ENCODE data around the gene PHLPP1.

Gene PHLPP1

DNA sequence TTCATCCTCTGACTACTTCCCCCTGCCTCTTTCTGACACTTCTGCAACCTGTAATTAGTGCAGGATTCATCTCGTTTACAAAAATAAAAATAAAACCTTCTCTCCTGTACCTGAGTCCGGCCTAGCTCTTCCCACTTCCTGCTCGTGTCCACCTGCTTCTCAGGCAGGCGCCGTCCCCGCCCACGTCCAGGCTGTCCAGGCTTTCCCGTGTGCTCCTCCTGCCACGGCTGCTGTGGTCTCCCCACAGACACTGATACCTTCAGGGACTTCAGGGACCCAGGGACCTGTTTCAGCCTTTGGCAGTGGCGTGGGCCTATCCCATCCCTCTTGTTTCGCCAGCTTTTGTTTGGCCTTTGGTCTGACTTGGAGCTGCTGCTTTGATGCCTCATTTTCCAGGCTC, 272.5 kb downstream of the PHLPP1 start:
- no peak for DNase-seq

DNA sequence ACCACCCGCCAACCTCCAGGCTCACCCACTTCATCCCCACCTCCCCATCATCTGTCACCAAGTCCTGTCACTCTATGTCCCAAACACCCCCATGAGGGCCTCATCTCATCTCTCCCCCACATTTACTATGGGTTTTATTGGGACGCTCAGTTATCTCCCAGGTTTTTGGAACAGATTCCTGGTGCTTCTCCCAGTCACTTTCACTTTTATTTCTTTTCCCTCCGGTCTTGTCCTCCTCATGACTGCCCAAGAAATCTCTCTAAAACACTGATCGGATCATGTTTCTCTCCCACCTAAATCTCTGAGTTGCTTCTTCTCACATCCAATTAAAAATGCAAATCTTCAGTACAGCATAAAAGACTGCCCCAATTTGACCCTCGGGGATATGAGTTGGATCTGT, 273.1 kb downstream of the PHLPP1 start:
- DNase-seq = no peak

DNA sequence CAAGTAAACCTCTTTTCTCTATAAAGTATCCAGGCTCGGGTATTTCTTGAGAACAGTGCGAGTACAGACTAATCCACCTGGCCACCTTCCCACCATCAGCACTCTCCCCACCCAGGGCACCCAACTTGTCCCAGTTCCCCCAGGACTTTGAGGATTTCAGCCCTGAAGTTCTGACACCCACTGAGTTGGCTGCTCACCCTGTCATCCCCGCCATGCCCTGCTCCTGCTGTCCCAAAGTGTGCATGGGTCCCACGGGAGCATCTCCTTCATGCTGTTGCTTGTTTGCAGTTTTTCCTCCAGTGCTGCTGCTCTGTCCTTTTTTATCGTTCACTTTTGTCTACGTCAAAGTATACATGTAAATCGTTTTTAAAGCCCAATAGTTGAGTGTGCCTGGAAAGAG, 273.9 kb downstream of the PHLPP1 start:
- no peak for DNase-seq

GRCh38 chr18:62990653-62991052, 275.3 kb downstream of the PHLPP1 start:
- no peak for DNase-seq

GRCh38 chr18:62991389-62991788, 276.0 kb downstream of the PHLPP1 start:
- no peak for DNase-seq

DNA sequence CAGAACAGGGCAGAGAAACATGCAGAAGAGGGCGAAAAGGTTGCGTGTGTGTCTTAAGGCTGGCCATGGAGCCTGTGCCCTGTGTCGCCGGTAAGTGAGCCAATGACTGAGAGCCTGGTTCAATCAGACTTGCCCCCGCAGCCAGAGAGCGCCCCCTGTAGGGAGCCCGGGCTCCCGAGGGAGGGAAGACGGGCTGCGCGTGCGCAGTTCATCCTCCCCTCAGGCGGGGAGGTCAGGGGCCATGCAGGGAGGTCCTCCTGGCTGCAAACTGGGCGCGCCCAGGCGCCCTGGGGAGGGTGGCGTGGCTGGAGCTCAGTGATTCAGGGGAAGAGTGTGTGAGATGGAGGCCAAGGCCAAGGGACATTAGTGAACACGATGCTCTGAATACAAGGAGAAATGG, 276.6 kb downstream of the PHLPP1 start:
- DNase-seq = no peak

DNA sequence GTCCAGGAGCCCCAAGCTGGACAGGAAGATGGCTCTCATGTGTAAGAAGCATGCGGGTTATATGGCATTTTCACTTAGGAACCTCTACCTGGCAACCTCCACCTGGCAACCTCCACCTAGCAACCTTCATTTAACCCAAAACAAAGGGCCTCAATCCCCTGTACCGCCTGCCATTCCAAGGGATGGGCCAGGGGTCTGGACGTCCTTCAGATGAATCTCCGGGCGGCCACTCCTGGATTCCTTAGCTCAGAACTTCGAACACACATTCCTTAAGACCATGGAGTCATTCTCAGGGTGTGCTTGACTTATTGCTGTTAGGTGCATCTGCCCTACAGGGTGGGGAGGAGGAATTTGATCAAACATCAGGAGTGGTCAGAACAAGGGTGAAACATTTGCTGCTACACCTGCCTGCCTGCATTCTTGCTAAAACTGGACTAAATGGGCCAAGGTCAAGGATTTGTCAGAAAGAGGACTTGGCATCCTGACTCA, 277.6 kb downstream of the PHLPP1 start:
- no peak for DNase-seq

DNA sequence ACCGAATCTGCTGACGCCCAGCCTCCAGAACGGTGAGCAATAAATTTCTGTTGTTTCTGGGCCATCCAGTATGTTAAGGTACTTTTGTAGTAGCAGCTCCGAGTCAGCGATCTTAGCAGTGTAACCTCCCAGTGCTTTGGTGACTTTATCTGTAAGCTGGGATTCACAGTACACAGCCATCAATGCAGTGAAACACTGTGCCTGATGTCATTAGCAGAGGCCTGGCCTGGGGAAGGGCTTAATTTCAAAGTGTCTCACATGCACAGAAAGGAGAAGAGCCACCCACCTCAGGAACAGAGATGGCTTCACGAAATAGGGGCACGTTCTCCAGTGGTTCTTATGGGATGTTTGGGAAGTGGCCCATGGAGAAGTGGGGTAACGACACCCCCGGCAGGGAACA, 281.2 kb downstream of the PHLPP1 start:
- no peak for DNase-seq

DNA sequence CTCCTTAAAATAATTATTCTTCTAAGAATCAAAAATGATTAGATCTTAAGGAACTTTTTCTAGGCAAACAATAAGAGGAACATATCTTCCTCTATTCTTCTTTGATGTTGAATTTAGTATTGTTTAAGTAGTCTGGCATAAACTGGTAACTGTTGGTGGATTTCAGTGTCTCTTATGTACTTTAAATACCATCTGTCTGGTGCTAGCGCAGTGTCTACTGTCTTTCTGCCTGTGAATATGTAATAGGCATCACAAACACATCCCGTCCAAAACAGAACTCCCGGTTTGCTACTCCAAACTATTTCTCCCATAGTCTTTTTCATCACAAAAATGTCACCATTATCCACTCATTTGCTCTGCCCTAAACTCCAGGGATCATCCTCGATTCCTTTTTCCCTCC, 281.7 kb downstream of the PHLPP1 start:
- DNase-seq = no peak

DNA sequence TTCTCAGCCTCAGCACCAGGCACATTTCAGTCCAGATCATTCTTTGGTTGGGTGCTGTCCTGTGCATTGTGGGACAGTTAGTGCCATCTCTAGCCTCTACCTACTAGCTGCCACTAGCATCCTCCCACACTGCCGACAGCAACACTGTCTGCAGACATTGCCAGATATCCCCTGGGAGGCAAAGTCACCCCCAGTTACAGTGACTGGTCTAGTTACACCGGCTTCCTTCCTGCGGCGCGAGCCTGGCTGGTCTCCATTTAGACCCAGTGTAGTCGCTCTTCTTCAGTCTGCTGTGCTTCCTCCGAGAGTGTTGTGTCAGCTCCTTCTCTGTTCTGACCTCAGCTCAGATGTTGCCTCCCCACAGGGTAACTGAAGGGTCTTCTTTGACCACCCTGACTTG, 283.1 kb downstream of the PHLPP1 start:
- no peak for DNase-seq

GRCh38 chr18:62999392-62999791, 284.1 kb downstream of the PHLPP1 start:
- no peak for DNase-seq

GRCh38 chr18:62999921-63000320, 284.6 kb downstream of the PHLPP1 start:
- DNase-seq = no peak

DNA sequence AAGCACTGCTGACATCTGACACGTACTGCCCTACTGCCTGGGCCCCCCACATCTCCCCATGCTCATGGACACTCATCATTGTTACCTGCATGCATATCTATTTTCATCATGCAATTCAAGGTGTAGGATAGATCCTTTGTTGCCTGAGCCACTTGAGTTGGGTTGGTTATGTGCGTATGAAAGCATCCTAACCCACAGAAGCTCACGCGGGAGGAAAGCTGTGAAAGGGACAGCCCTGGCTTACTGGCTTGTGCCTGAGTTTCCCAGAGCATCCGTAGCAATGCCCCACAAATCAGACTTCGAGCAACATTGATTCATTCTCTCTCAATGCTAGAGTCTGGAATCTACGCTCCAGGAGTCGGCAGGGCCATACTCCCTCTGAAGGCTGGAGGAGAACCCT, 285.5 kb downstream of the PHLPP1 start:
- DNase-seq = no peak

GRCh38 chr18:63001861-63002260, 286.5 kb downstream of the PHLPP1 start:
- no peak for DNase-seq

GRCh38 chr18:63002305-63002704, 287.0 kb downstream of the PHLPP1 start:
- no peak for DNase-seq

DNA sequence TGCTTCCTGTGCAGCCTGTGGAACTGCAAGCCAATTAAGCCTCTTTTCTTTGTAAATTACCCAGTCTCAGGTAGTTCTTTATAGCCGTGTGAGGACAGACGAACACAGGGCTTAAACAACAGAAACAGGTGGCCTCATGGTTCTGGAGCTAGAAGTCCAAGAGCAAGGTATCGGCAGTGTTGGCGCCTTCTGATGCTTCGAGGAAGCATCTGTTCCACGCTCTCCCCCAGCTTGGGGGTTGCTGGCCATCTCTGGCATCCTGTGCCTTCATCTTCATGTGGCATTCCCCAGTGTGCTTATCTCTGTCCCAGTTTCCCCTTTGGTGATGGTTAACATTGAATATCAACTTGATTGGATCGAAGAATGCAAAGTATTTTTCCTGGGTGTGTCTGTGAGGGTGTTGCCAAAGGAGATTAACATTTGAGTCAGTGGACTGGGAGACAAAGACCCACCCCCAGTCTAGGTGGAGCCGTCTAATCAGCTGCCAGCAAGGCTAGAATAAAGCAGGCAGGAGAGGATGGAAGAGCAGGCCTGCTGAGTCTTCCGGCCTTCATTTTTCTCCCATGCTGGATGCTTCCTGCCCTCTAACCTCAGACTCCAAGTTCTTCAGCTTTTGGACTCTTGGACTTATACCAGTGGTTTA, 287.6 kb downstream of the PHLPP1 start:
- DNase-seq = no peak

DNA sequence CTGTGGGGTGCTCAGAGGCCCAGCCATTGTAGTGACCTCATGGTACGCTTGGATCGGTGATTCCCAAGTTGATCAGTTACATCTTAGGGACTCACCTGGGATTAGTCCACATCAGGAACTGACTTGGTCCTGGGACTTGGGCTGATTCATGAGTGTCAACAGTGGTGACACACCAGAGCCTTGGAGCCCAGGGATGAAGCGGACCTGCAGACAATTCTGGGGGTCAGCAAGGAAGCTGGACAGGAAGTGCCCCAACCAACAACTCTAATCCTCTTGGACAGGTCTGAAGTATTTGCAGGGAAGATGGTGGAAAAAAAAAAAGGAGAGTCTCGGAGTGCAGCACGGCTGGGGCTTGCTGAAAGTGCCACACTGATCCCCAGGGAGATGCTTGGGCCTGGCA, 288.6 kb downstream of the PHLPP1 start:
- no peak for DNase-seq

DNA sequence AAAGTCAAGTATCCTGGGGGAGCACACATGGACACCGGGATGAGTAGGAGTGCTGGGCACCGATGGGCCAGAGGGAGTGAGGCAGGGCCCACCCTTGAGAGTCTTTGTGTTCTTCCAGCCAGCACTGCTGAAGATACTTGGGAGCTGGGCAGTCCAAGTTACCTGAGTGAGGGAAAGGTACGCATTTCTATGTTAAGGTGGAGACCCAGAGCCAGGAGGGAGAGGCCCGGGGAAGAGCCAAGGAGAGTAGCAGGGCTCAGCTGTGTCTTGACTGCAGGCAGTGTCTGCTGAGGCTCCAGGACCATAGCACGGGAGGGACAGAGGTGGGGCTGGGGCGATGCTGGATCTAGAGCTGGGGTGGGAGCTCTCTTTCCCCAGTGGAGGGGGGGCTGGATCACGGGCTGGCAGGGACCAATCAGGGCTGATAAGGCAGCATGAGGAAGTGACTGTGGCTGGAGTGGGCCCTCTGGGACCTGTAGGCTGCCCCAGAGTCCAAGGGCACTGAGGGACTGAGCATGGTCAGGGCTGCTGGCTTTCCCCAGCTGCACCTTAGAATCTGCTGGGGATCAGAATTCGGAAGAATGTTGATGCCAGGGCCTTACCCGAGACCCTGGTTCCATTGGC, 289.2 kb downstream of the PHLPP1 start:
- no peak for DNase-seq

GRCh38 chr18:63005306-63005705, 290.0 kb downstream of the PHLPP1 start:
- DNase-seq = no peak

GRCh38 chr18:63007231-63007630, 291.9 kb downstream of the PHLPP1 start:
- DNase-seq = no peak

- DNase-seq = peak; percentile 56
Observed at GRCh38 chr18:63016270-63016669, 300.9 kb downstream of the PHLPP1 start.

DNA sequence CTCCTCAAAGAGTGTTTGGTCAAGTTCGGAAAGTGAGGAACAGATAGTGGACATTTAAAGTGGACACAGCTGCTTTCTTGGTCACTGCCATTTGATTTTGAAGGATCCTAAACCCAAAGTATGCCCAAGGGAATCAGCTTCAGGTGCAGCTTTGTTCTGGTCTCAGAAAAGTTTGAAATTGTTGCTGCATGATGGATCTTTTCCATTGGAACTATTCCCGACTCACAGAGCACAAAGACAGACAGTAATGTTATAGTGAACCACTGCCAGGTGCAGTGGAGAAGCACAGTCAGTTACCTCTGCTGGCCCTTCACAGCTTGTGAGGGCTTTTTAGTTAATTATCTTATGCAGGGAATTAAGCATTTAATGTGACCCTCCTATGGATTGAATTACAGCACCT, 301.7 kb downstream of the PHLPP1 start:
- no peak for DNase-seq

GRCh38 chr18:63017977-63018376, 302.6 kb downstream of the PHLPP1 start:
- DNase-seq = no peak

DNA sequence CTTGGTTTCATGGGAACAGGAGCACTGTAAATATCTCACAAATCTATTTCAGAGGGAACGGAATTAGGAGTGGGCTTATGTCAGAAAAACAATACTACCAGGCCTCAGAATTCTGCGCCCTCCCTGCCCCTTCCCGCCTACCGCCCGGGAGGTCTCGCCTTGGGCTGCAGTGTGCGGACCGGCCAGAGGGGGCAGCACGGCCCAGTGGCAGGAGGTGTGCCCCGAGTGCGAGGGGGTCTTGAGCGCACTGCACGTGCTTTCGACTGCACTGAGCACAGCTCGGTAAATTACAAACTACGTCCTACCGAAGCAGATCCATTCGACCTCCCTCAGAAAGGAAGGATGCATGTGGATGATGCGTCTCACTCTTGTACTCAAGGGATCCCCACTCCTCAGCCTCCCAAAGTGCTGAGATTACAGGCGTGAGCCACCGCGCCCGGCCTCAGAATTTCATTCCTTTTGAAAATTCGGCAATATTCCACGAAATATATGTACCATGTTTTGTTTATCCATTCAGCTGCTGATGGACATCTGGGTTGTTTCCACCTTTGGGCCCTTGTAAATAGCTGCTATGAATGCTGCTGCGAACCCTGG, 307.2 kb downstream of the PHLPP1 start:
- no peak for DNase-seq
